Caco-2 (cell line): ENCODE data around the gene ADISSP. TPM values are rescaled to one million over a fixed set of nuclear protein-coding genes. Genes with fewer than 3 reads are reported as not detected.

ENCODE experiments used
- BruUV-seq: library from RNA; stranded (reverse); fragments of 400-500 nt; replicated peaks from 2 replicates; lab custom pipeline; 2021; lab: Mats Ljungman, UMichigan
- CTCF ChIA-PET: fragments of 300-600 bp; sonication (Branson Sonifier 250); formaldehyde crosslinking; loops from one replicate; lab custom pipeline; 2022; ENCODE audit warnings: antibody characterized with exemption; lab: Charles Lee
- POLR2A ChIA-PET: fragments of 300-600 bp; sonication (Branson Sonifier 250); formaldehyde crosslinking; loops from one replicate; lab custom pipeline; 2022; ENCODE audit warnings: antibody characterized with exemption; lab: Charles Lee
- DNase-seq, 2 experiments: peaks; one replicate each; pipeline versions ENCODE4 v3.0.0 to v3.0.0-alpha.2; 2020 to 2022
- H3K27me3 ChIP-seq: replicated peaks from 2 replicates; pipeline ENCODE4 v1.6.0; 2011; ENCODE audit warnings: low read length; ENCODE audit not compliant: control insufficient read depth, insufficient read depth
- H3K36me3 ChIP-seq: 2 replicates; pipeline ENCODE4 v1.5.1; 2011; ENCODE audit warnings: low read length; ENCODE audit not compliant: control insufficient read depth, insufficient read depth
- H3K4me1 ChIP-seq: fragments of 250-450 bp; sonication (Bioruptor Pico); 2 replicates; pipeline ENCODE4 v1.5.1; 2020; ENCODE audit warnings: mild to moderate bottlenecking
- H3K4me3 ChIP-seq: 2 replicates; pipeline ENCODE4 v1.5.1; 2011; ENCODE audit warnings: low read depth, mild to moderate bottlenecking, control low read depth, low read length
- H3K9me3 ChIP-seq: fragments of 250-450 bp; sonication (Bioruptor Pico); 2 replicates; pipeline ENCODE4 v1.5.1; 2020; ENCODE audit warnings: mild to moderate bottlenecking, moderate library complexity
- H3K27ac Mint-ChIP-seq: one replicate; pipeline ENCODE4 v1.8.0; 2022; ENCODE audit warnings: mixed read lengths; ENCODE audit not compliant: unreplicated experiment
- H3K27me3 Mint-ChIP-seq: one replicate; pipeline ENCODE4 v1.8.0; 2022; ENCODE audit warnings: mixed read lengths; ENCODE audit not compliant: insufficient read depth, unreplicated experiment
- H3K36me3 Mint-ChIP-seq: one replicate; pipeline ENCODE4 v1.8.0; 2022; ENCODE audit warnings: mild to moderate bottlenecking, mixed read lengths; ENCODE audit not compliant: insufficient read depth, unreplicated experiment
- H3K4me1 Mint-ChIP-seq: one replicate; pipeline ENCODE4 v1.8.0; 2022; ENCODE audit warnings: low read depth, mixed read lengths; ENCODE audit not compliant: unreplicated experiment
- H3K4me3 Mint-ChIP-seq: one replicate; pipeline ENCODE4 v1.8.0; 2022; ENCODE audit warnings: mild to moderate bottlenecking, moderate library complexity, mixed read lengths; ENCODE audit not compliant: unreplicated experiment
- H3K9me3 Mint-ChIP-seq: one replicate; pipeline ENCODE4 v1.8.0; 2022; ENCODE audit warnings: mixed read lengths; ENCODE audit not compliant: unreplicated experiment
- intact Hi-C: fragments of 100-400 bp; cut with micrococcal nuclease; formaldehyde crosslinking; loops from one replicate; pipeline ENCODE4 v1.10.0; 2022; ENCODE audit not compliant: unreplicated experiment
- total RNA-seq: library from RNA; stranded (reverse); gene quantifications from 2 replicates; pipeline ENCODE4 v1.2.3, GENCODE V29; 2022
- TF ChIP-seq, protein P1 (sequence below), 2 experiments: fragments of 200-600 bp in 1 of 2; IDR thresholded peaks; 1 replicate in 1 of 2; 2 replicates in 1 of 2; pipeline versions ENCODE4 v1.5.1 to v1.8.0; 2011 to 2022; ENCODE audit warnings: antibody characterized with exemption in 1 of 2, control low read depth in 1 of 2, inconsistent platforms in 1 of 2, low read depth in 1 of 2, low read length in 1 of 2, mild to moderate bottlenecking in 1 of 2, moderate library complexity in 1 of 2; ENCODE audit not compliant: insufficient read depth in 1 of 2, severe bottlenecking in 1 of 2, unreplicated experiment in 1 of 2

ADISSP gene
- total RNA-seq, 1 experiment from 2014 or later: 56.1 TPM

- TF ChIP-seq, protein P1, sequence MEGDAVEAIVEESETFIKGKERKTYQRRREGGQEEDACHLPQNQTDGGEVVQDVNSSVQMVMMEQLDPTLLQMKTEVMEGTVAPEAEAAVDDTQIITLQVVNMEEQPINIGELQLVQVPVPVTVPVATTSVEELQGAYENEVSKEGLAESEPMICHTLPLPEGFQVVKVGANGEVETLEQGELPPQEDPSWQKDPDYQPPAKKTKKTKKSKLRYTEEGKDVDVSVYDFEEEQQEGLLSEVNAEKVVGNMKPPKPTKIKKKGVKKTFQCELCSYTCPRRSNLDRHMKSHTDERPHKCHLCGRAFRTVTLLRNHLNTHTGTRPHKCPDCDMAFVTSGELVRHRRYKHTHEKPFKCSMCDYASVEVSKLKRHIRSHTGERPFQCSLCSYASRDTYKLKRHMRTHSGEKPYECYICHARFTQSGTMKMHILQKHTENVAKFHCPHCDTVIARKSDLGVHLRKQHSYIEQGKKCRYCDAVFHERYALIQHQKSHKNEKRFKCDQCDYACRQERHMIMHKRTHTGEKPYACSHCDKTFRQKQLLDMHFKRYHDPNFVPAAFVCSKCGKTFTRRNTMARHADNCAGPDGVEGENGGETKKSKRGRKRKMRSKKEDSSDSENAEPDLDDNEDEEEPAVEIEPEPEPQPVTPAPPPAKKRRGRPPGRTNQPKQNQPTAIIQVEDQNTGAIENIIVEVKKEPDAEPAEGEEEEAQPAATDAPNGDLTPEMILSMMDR (IDR thresholded peaks at IDR 0.05; ENCODE audit: insufficient read depth in 1 of 2, low read depth in 1 of 2, low read length in 1 of 2, severe bottlenecking in 1 of 2, unreplicated experiment in 1 of 2): no peak
- H3K4me1 Mint-ChIP-seq: peaks cover 26% of the 10 kb centered on the region
- no peak overlapping the region for H3K4me3 Mint-ChIP-seq
- Histone ChIP-seq H3K4me1 (peaks cover 45% of the 10 kb centered on the region), H3K27me3 (no peaks in the 10 kb centered on the region), H3K4me3 (no peak overlapping the region), H3K9me3 (no peaks in the 10 kb centered on the region), H3K36me3 (peaks cover 10% of the 10 kb centered on the region)
- intact Hi-C loops: no loop called here
- no peaks in the 10 kb centered on the region for H3K9me3 Mint-ChIP-seq
- peaks cover 48% of the 10 kb centered on the region for H3K36me3 Mint-ChIP-seq
- no peak for DNase-seq
- ChIA-PET POLR2A (no interaction called here), CTCF (no interaction called here)
- BruUV-seq: no TSS peak
- H3K27me3 Mint-ChIP-seq: no peaks in the 10 kb centered on the region
- no peak overlapping the region for H3K27ac Mint-ChIP-seq
Measured at GRCh38 chr20:3801846-3802245, 34.3 kb upstream of the ADISSP start.

DNA sequence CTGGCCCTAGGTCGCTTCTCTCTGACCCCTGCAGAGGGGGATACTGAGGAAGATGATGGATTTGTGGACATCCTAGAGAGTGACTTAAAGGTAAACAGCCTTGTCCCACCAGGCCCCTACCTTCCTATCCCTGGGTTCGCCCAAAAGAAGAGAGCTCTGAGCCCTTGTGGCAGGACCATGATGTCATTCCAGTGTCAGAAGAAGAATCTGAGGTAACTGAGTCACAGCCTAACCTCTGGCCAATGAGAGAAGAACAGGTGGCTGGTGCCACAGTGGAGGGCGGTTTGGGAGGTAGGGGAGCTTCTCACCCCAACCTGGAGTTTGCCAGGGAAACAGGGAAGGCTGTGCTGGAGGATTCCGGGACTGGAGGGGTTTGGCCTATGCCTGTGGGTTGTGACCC is 33.7 kb upstream of the ADISSP start:
- Histone ChIP-seq H3K4me3 (no peak overlapping the region), H3K27me3 (no peaks in the 10 kb centered on the region), H3K9me3 (no peaks in the 10 kb centered on the region), H3K36me3 (peaks cover 10% of the 10 kb centered on the region), H3K4me1 (peaks cover 44% of the 10 kb centered on the region)
- intact Hi-C loops: no loop called here
- H3K4me3 Mint-ChIP-seq: no peak overlapping the region
- H3K27ac Mint-ChIP-seq: no peak overlapping the region
- DNase-seq: no peak
- H3K27me3 Mint-ChIP-seq: no peaks in the 10 kb centered on the region
- POLR2A ChIA-PET: no interaction called here
- peaks cover 50% of the 10 kb centered on the region for H3K36me3 Mint-ChIP-seq
- CTCF ChIA-PET: no interaction called here
- TF ChIP-seq, protein P1 (IDR thresholded peaks at IDR 0.05; ENCODE audit: insufficient read depth in 1 of 2, low read depth in 1 of 2, low read length in 1 of 2, severe bottlenecking in 1 of 2, unreplicated experiment in 1 of 2): no peak
- H3K4me1 Mint-ChIP-seq: peaks cover 25% of the 10 kb centered on the region
- BruUV-seq: no TSS peak
- no peaks in the 10 kb centered on the region for H3K9me3 Mint-ChIP-seq

- DNase-seq: no peak
- peak overlapping the region; percentile 70 for H3K27ac Mint-ChIP-seq
- peaks cover 45% of the 10 kb centered on the region for H3K36me3 Mint-ChIP-seq
- peaks cover 10% of the 10 kb centered on the region for H3K36me3 ChIP-seq
- no peak overlapping the region for H3K4me3 Mint-ChIP-seq
- no peaks in the 10 kb centered on the region for H3K9me3 ChIP-seq
- TF ChIP-seq, protein P1 (IDR thresholded peaks at IDR 0.05; ENCODE audit: insufficient read depth in 1 of 2, low read depth in 1 of 2, low read length in 1 of 2, severe bottlenecking in 1 of 2, unreplicated experiment in 1 of 2): no peak
- H3K27me3 ChIP-seq: no peaks in the 10 kb centered on the region
- H3K27me3 Mint-ChIP-seq: no peaks in the 10 kb centered on the region
- H3K9me3 Mint-ChIP-seq: no peaks in the 10 kb centered on the region
- H3K4me1 Mint-ChIP-seq: peaks cover 25% of the 10 kb centered on the region
- peaks cover 39% of the 10 kb centered on the region for H3K4me1 ChIP-seq
- intact Hi-C loops: loop anchor here (1.0 kb wide), 1 partner anchor 17 kb away; no protein-coding TSS in a partner anchor
- ChIA-PET POLR2A (no interaction called here), CTCF (interaction anchor here (2.5 kb wide), 1 partner anchor 18 kb away, joined by 9 read pairs; no protein-coding TSS in a partner anchor)
- no peak overlapping the region for H3K4me3 ChIP-seq
- no TSS peak for BruUV-seq
Measured at GRCh38 chr20:3800878-3801260, 33.3 kb upstream of the ADISSP start.
